IPS-20b (cell line): ENCODE measurements around the gene OR2T6.
"Not testable (repeated sequence)": the region's sequence is repeated elsewhere in the genome, so short reads cannot be mapped to it uniquely, and the experiment has no call there.

Experiments used
- H3K27ac ChIP-seq: one replicate; pipeline ENCODE4 v1.5.1; 2013; ENCODE audit warnings: low read length
- H3K27me3 ChIP-seq: 2 replicates; pipeline ENCODE4 v1.6.1; 2013; ENCODE audit warnings: mild to moderate bottlenecking, low read length, inconsistent platforms; ENCODE audit not compliant: insufficient read depth
- H3K36me3 ChIP-seq: 2 replicates; pipeline ENCODE4 v1.6.1; 2013; ENCODE audit warnings: low read depth, mild to moderate bottlenecking, inconsistent platforms, low read length, moderate library complexity; ENCODE audit not compliant: insufficient read depth
- H3K4me1 ChIP-seq: 2 replicates; pipeline ENCODE4 v1.6.1; 2013; ENCODE audit warnings: mild to moderate bottlenecking, control low read depth, inconsistent platforms, low read length, moderate library complexity; ENCODE audit not compliant: insufficient read depth
- H3K4me3 ChIP-seq: 2 replicates; pipeline ENCODE4 v1.5.1; 2013; ENCODE audit warnings: mild to moderate bottlenecking, low read length, inconsistent platforms
- H3K9ac ChIP-seq: 2 replicates; pipeline ENCODE4 v1.6.1; 2013; ENCODE audit warnings: low read depth, mild to moderate bottlenecking, inconsistent platforms, low read length, moderate library complexity
- H3K9me3 ChIP-seq: 2 replicates; pipeline ENCODE4 v1.6.1; 2013; ENCODE audit warnings: mild to moderate bottlenecking, low read depth, low read length, inconsistent platforms; ENCODE audit not compliant: insufficient read depth

OR2T6 gene

GRCh38 chr1:248436303-248436702, 60.8 kb downstream of the OR2T6 start:
- H3K9me3 ChIP-seq, result peaks cover 54% of the 10 kb centered on the region
- not testable (repeated sequence) for H3K4me3 ChIP-seq, H3K9ac ChIP-seq, H3K36me3 ChIP-seq, H3K27me3 ChIP-seq, H3K27ac ChIP-seq, H3K4me1 ChIP-seq

GRCh38 chr1:248438668-248439067, 63.1 kb downstream of the OR2T6 start:
- not testable (repeated sequence) for H3K36me3 ChIP-seq, H3K27me3 ChIP-seq, H3K4me1 ChIP-seq, H3K27ac ChIP-seq, H3K4me3 ChIP-seq, H3K9ac ChIP-seq
- peaks cover 45% of the 10 kb centered on the region for H3K9me3 ChIP-seq

DNA sequence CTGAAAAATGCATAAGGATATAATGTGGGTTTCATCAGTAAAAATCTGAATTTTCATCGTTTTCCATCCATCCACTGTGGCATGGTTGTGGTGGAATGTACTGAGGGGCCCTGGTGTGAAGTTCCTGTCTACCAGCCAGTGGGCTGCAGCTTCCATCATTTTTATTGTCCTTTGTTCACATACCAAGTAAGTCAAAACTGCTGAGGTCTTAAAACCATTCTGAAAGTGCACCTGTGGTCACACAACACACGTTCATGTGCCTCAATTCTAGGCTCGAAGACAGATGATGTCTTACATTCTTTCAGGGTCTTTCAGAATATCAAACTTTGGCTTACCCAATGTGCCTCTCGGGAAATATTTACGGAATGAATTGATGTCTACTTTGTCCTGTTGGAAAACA, 63.7 kb downstream of the OR2T6 start:
- peaks cover 48% of the 10 kb centered on the region for H3K9me3 ChIP-seq
- not testable (repeated sequence) for H3K36me3 ChIP-seq, H3K4me1 ChIP-seq, H3K27ac ChIP-seq, H3K4me3 ChIP-seq, H3K9ac ChIP-seq, H3K27me3 ChIP-seq
